Uterus (tissue), 2 donors: Measurements from ENCODE around the gene HOXA13.

Source experiments
- POLR2A ChIP-seq, 2 donors: fragments of 450-650 bp; IDR thresholded peaks; one replicate each; pipeline ENCODE4 v1.6.1; 2016; ENCODE audit warnings: antibody characterized with exemption in 2 of 2, mild to moderate bottlenecking in 1 of 2, moderate library complexity in 1 of 2
- TF ChIP-seq, protein P1 (sequence below), 4 experiments: fragments of 200-600 bp in 2 of 4; fragments of 450-650 bp in 2 of 4; sonication (generic) in 2 of 4; IDR thresholded peaks; one replicate each; pipeline ENCODE4 v1.5.1; 2016 to 2019; ENCODE audit warnings: antibody characterized with exemption in 4 of 4, mild to moderate bottlenecking in 2 of 4, moderate library complexity in 1 of 4

DNA sequence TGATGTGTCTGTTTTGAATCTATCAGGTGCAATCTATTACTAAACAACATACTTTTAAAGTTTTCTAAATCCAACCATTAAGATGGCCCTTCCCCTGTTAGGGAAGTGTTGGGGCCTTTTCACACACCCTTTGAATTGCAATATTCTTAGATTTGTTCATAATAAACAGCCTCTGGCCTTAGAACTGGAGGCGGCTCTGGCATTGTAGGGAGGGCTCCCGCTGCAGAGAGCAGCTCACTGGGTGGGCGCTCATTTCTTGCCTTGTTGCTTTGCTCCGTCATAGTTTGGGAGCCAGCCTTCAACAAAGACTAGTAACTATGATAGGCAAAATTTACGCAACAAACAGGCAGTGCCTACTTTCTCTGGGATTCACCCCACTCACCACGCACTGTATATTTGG is 21.5 kb downstream of the HOXA13 start:
- TF ChIP-seq, protein P1, sequence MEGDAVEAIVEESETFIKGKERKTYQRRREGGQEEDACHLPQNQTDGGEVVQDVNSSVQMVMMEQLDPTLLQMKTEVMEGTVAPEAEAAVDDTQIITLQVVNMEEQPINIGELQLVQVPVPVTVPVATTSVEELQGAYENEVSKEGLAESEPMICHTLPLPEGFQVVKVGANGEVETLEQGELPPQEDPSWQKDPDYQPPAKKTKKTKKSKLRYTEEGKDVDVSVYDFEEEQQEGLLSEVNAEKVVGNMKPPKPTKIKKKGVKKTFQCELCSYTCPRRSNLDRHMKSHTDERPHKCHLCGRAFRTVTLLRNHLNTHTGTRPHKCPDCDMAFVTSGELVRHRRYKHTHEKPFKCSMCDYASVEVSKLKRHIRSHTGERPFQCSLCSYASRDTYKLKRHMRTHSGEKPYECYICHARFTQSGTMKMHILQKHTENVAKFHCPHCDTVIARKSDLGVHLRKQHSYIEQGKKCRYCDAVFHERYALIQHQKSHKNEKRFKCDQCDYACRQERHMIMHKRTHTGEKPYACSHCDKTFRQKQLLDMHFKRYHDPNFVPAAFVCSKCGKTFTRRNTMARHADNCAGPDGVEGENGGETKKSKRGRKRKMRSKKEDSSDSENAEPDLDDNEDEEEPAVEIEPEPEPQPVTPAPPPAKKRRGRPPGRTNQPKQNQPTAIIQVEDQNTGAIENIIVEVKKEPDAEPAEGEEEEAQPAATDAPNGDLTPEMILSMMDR (IDR thresholded peaks at IDR 0.05): no peak
- no peak for TF ChIP-seq POLR2A (IDR thresholded peaks at IDR 0.05)
